ENCODE data around the gene AIFM1. TPM values are rescaled to one million over a fixed set of nuclear protein-coding genes. Genes with fewer than 3 reads are reported as not detected.

AIFM1 gene
- total and polyA plus RNA-seq, 2 of the 4 experiments (the other 2 are of a cell fraction): 22.0 to 27.4 TPM

DNA sequence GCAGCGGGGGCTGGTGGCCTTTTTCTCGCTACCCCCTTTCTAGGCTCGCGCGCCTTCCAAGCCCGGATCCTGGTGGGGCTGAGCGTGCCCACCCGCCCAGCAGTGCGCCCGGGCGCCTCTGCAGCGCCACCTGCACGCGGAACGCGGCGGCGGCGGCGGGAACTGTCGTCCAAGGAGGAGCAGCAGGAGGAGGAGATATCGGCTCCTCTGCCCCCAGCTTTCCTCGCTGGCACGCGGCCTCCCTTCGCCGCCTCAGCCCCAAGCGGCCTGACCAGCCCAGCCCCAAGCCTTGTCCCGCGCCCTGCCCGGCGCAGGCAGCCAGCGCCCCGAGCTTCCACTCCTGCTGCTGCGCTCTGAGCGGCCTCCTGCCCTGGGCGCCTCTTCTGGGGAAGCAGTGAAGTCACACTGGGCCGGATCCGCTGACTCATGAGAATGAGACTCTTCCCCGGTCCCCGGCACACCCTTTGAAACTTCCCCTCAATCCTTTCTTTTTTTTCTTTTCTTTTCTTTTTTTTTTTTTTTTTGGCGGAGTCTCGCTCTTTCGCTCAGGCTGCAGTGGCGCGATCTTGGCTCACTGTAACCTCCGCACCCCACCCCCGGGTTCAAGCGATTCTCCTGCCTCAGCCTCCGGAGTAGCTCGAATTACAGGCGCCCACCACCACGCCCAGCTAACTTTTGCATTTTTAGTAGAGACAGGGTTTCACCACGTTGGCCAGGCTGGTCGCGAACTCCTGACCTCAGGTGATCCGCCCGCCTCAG lies 44.7 kb downstream of the AIFM1 start:
- H3K18ac ChIP-seq (ENCODE audit: low read depth, low read length): no peak overlapping the region; the same call in 1 of the 2 replicates
- H3K27ac ChIP-seq (ENCODE audit: insufficient read depth, low read length): peak overlapping the region; percentile 12
- peak; percentile 71 for DNase-seq
- H3K79me1 ChIP-seq (ENCODE audit: low read depth in 1 of 2, low read length in 2 of 2): peaks cover 0 to 8% of the 10 kb centered on the region in 2 experiments; a peak in 1 of 4 replicates
- no peaks in the 10 kb centered on the region for H3K36me3 ChIP-seq (ENCODE audit: control insufficient read depth, insufficient read depth, low read length)
- peak overlapping the region; percentile 94 for H2AFZ ChIP-seq (replicated peaks; ENCODE audit: low read length, poor library complexity)
- BruUV-seq (replicated peaks): no TSS peak
- POLR2A ChIA-PET (ENCODE audit: unreplicated experiment): no interaction called here
- dilution Hi-C loops (cut with HindIII; ENCODE audit: low sequenced_read_pairs, unreplicated experiment): no loop called here
- H3K4me1 ChIP-seq (ENCODE audit: control insufficient read depth, insufficient read depth, low read length): peaks cover 15% of the 10 kb centered on the region
- no peak overlapping the region for H4K5ac ChIP-seq (ENCODE audit: low read depth, low read length)
- H2BK120ac ChIP-seq (ENCODE audit: low read depth, low read length): peak overlapping the region; percentile 66; the same call in 1 of the 2 replicates
- WGBS, 2 experiments (ENCODE audit: extremely low coverage in 2 of 2, insufficient read length in 1 of 2): 29% methylated on average over 7 of the region's 58 CpGs; no CpG with 5 or more reads in 1 of the 2 experiments
- CTCF ChIA-PET: interaction anchor here (0.6 to 2.5 kb wide), 5 partner anchors 28 to 345 kb away, joined by 3 to 8 read pairs (median 4); no protein-coding TSS in a partner anchor
- no peak overlapping the region for H3K9ac ChIP-seq (ENCODE audit: low read depth, low read length)
- 0 out of 2 replicates have a peak overlapping the region, but pooled peaks have one; percentile 10 for H2AK5ac ChIP-seq (ENCODE audit: low read depth, low read length)
- peak overlapping the region; percentile 81 for H2AK9ac ChIP-seq (replicated peaks; ENCODE audit: low read depth, low read length, poor library complexity)
- no peaks in the 10 kb centered on the region for H3K9me3 ChIP-seq (ENCODE audit: control insufficient read depth, insufficient read depth, low read length)
- peak; percentile 76 for ATAC-seq (ENCODE audit: low read depth)
- H3K4ac ChIP-seq (ENCODE audit: low read depth, low read length): peak overlapping the region; percentile 70
- peak overlapping the region; percentile 36; the same call in 1 of the 2 replicates for H3K56ac ChIP-seq (ENCODE audit: extremely low read depth, insufficient read depth, low read length)
- H4K8ac ChIP-seq (ENCODE audit: low read depth in 2 of 2, low read length in 2 of 2): peak overlapping the region; percentile 27 to 63; a peak in 2 of 4 replicates
- H4K91ac ChIP-seq (ENCODE audit: insufficient read depth, low read depth, low read length): peak overlapping the region; percentile 42
- H3K4me3 ChIP-seq (ENCODE audit: insufficient read depth, low read depth, low read length): peak overlapping the region; percentile 23
- peak overlapping the region; percentile 22; the same call in 1 of the 2 replicates for H3K4me2 ChIP-seq (ENCODE audit: low read depth, low read length)
- H3K23ac ChIP-seq (ENCODE audit: low read depth, low read length): no peak overlapping the region
- H2BK20ac ChIP-seq (ENCODE audit: low read depth, low read length): no peak overlapping the region
- H2BK15ac ChIP-seq (ENCODE audit: low read depth, low read length): no peak overlapping the region; the same call in 2 of the 3 replicates
- H3K14ac ChIP-seq (replicated peaks; ENCODE audit: low read depth, low read length): no peak overlapping the region
- intact Hi-C loops (cut with micrococcal nuclease): loop anchor here (1.0 kb wide), 1 partner anchor 41 kb away; no protein-coding TSS in a partner anchor
- H2BK5ac ChIP-seq (ENCODE audit: low read depth, low read length, poor library complexity, severe bottlenecking): peak overlapping the region; percentile 27
- in situ Hi-C loops (cut with MboI; ENCODE audit: low sequenced_read_pairs): no loop called here
- no peaks in the 10 kb centered on the region for H3K27me3 ChIP-seq (ENCODE audit: control insufficient read depth, insufficient read depth, low read length)
- peaks cover 7% of the 10 kb centered on the region; the same call in 1 of the 2 replicates for H3K9me1 ChIP-seq (ENCODE audit: insufficient read depth, low read length)
- 0 out of 2 replicates have a peak, but pooled peaks cover 4% of the 10 kb centered on the region for H4K20me1 ChIP-seq (ENCODE audit: insufficient read depth, low read length)
- TF ChIP-seq POLR2A (IDR thresholded peaks at IDR 0.05; ENCODE audit: low read depth, low read length): no peak
- no peak for TF ChIP-seq BHLHE40 (IDR thresholded peaks at IDR 0.05; ENCODE audit: low read depth, low read length)
- peak; percentile 35; the same call in 1 of the 2 replicates for TF ChIP-seq MAZ (IDR thresholded peaks at IDR 0.05; ENCODE audit: borderline replicate concordance, low read depth, low read length)
- TF ChIP-seq CEBPB (IDR thresholded peaks at IDR 0.05; ENCODE audit: low read depth, low read length): no peak
- peak; percentile 27; the same call in 1 of the 2 replicates for TF ChIP-seq NFE2L2 (IDR thresholded peaks at IDR 0.05; ENCODE audit: low read depth, low read length)
- TF ChIP-seq RFX5 (IDR thresholded peaks at IDR 0.05; ENCODE audit: low read depth, low read length): no peak
- TF ChIP-seq RCOR1 (IDR thresholded peaks at IDR 0.05; ENCODE audit: insufficient replicate concordance, low read length): no peak
- TF ChIP-seq CHD1 (IDR thresholded peaks at IDR 0.05; ENCODE audit: low read depth, low read length): no peak
- no peak; the same call in 1 of the 2 replicates for TF ChIP-seq SMC3 (IDR thresholded peaks at IDR 0.05; ENCODE audit: low read depth, low read length)
- peak; percentile 89 for TF ChIP-seq MAFK (IDR thresholded peaks at IDR 0.05; ENCODE audit: low read depth, low read length)
- TF ChIP-seq RAD21 (IDR thresholded peaks at IDR 0.05; ENCODE audit: low read length): peak; percentile 44
- TF ChIP-seq, protein P1, sequence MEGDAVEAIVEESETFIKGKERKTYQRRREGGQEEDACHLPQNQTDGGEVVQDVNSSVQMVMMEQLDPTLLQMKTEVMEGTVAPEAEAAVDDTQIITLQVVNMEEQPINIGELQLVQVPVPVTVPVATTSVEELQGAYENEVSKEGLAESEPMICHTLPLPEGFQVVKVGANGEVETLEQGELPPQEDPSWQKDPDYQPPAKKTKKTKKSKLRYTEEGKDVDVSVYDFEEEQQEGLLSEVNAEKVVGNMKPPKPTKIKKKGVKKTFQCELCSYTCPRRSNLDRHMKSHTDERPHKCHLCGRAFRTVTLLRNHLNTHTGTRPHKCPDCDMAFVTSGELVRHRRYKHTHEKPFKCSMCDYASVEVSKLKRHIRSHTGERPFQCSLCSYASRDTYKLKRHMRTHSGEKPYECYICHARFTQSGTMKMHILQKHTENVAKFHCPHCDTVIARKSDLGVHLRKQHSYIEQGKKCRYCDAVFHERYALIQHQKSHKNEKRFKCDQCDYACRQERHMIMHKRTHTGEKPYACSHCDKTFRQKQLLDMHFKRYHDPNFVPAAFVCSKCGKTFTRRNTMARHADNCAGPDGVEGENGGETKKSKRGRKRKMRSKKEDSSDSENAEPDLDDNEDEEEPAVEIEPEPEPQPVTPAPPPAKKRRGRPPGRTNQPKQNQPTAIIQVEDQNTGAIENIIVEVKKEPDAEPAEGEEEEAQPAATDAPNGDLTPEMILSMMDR (conservative IDR thresholded peaks at IDR 0.05; ENCODE audit: low read depth, low read length): peak; percentile 59
- no peak for TF ChIP-seq MXI1 (IDR thresholded peaks at IDR 0.05; ENCODE audit: borderline replicate concordance, low read depth, low read length)
- TF ChIP-seq, protein P2, sequence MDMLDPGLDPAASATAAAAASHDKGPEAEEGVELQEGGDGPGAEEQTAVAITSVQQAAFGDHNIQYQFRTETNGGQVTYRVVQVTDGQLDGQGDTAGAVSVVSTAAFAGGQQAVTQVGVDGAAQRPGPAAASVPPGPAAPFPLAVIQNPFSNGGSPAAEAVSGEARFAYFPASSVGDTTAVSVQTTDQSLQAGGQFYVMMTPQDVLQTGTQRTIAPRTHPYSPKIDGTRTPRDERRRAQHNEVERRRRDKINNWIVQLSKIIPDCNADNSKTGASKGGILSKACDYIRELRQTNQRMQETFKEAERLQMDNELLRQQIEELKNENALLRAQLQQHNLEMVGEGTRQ (IDR thresholded peaks at IDR 0.05; ENCODE audit: low read depth, low read length): no peak

All from IMR-90 (cell line).